OCI-LY1 (cell line): ENCODE results near the gene PTPN12.

Experiments used
- H2AFZ ChIP-seq: fragments of 200-600 bp; sonication (generic), shearing (Covaris generic); 2 replicates; pipeline ENCODE4 v1.6.0; 2014; ENCODE audit warnings: antibody characterized with exemption, mild to moderate bottlenecking, low read length
- H3F3A ChIP-seq: fragments of 200-600 bp; sonication (generic), shearing (Covaris generic); 2 replicates; pipeline ENCODE4 v1.6.0; 2014; ENCODE audit warnings: mild to moderate bottlenecking, antibody characterized with exemption, low read length, moderate library complexity; ENCODE audit not compliant: insufficient read depth
- H3K27ac ChIP-seq: fragments of 200-600 bp; sonication (generic); 2 replicates; pipeline ENCODE4 v1.5.1; 2014; ENCODE audit warnings: low read length, mixed run types, mild to moderate bottlenecking, low read depth; ENCODE audit not compliant: poor library complexity, severe bottlenecking
- H3K27me3 ChIP-seq: fragments of 200-600 bp; sonication (generic); 2 replicates; pipeline ENCODE4 v1.6.0; 2014; ENCODE audit warnings: antibody characterized with exemption, mild to moderate bottlenecking, low read length, moderate library complexity; ENCODE audit not compliant: insufficient read depth
- H3K36me3 ChIP-seq: fragments of 200-600 bp; sonication (generic); 2 replicates; pipeline ENCODE4 v1.6.1; 2014; ENCODE audit warnings: mild to moderate bottlenecking, antibody characterized with exemption, low read length, moderate library complexity, mixed read lengths; ENCODE audit not compliant: insufficient read depth
- H3K4me1 ChIP-seq: fragments of 200-600 bp; sonication (generic); 2 replicates; pipeline ENCODE4 v1.5.1; 2014; ENCODE audit warnings: mild to moderate bottlenecking, low read length, moderate library complexity; ENCODE audit not compliant: insufficient read depth, severe bottlenecking
- H3K4me2 ChIP-seq: fragments of 200-600 bp; sonication (generic), shearing (Covaris generic); 2 replicates; pipeline ENCODE4 v1.6.1; 2014; ENCODE audit warnings: low read length
- H3K4me3 ChIP-seq: fragments of 200-600 bp; sonication (generic); 2 replicates; pipeline ENCODE4 v1.5.1; 2014; ENCODE audit warnings: low read length, low read depth, mild to moderate bottlenecking, mixed read lengths; ENCODE audit not compliant: poor library complexity, severe bottlenecking
- H3K79me2 ChIP-seq: fragments of 200-600 bp; shearing (Covaris generic); 2 replicates; pipeline ENCODE4 v1.6.1; 2016; ENCODE audit warnings: mixed run types, low read length, mixed read lengths; ENCODE audit not compliant: insufficient read depth
- H3K9ac ChIP-seq: fragments of 200-600 bp; sonication (generic), shearing (Covaris generic); 2 replicates; pipeline ENCODE4 v1.6.1; 2014; ENCODE audit warnings: mild to moderate bottlenecking, low read length, mixed read lengths
- H3K9me2 ChIP-seq: fragments of 200-600 bp; sonication (generic), shearing (Covaris generic); 2 replicates; pipeline ENCODE4 v1.6.1; 2014; ENCODE audit warnings: low read depth, mild to moderate bottlenecking, low read length, mixed read lengths
- H3K9me3 ChIP-seq: fragments of 200-600 bp; shearing (Covaris generic); 2 replicates; pipeline ENCODE4 v1.6.1; 2014; ENCODE audit warnings: low read length, mixed read lengths
- H4K20me1 ChIP-seq: fragments of 200-600 bp; sonication (generic), shearing (Covaris generic); 2 replicates; pipeline ENCODE4 v1.6.0; 2016; ENCODE audit warnings: mild to moderate bottlenecking, low read length; ENCODE audit not compliant: insufficient read depth
- EZH2 ChIP-seq: fragments of 200-600 bp; sonication (generic), shearing (Covaris generic); IDR thresholded peaks from 2 replicates; pipeline ENCODE4 v1.8.0; 2017; ENCODE audit warnings: borderline replicate concordance, mixed run types, mild to moderate bottlenecking, antibody characterized with exemption, low read length, moderate library complexity, mixed read lengths
- TF ChIP-seq, protein P1 (sequence below): fragments of 200-600 bp; sonication (generic), shearing (Covaris generic); IDR thresholded peaks from 2 replicates; pipeline ENCODE4 v1.5.1; 2017; ENCODE audit warnings: mild to moderate bottlenecking, antibody characterized with exemption, low read length, moderate library complexity, mixed read lengths

PTPN12 gene

DNA sequence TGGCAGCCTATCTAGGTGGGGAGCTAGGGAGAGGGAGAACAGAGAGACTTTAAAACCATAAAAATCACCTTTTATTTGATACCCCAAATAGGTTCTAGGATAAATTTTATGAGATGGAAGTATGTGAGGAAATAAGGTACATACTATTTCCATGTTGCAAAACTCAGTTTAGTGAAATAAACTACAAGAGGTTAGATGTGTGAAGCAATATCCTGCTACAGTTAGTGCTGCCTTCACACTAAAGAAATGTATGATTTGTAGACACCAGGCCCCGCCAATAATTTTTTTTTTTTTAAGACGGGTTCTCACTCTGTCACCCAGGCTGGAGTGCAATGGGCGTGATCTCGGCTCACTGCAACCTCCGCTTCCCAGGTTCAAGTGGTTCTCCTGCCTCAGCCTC is 124.7 kb downstream of the PTPN12 start:
- Histone ChIP-seq H3K9ac (no peak overlapping the region), H3K4me2 (no peak overlapping the region), H3K27me3 (no peaks in the 10 kb centered on the region), H3K4me3 (no peak overlapping the region), H2AFZ (no peak overlapping the region), H3K4me1 (no peaks in the 10 kb centered on the region), H3F3A (no peaks in the 10 kb centered on the region), H4K20me1 (no peaks in the 10 kb centered on the region), H3K9me2 (no peaks in the 10 kb centered on the region), H3K9me3 (no peaks in the 10 kb centered on the region), H3K36me3 (no peaks in the 10 kb centered on the region), H3K27ac (no peak overlapping the region), H3K79me2 (no peaks in the 10 kb centered on the region)
- no peak for TF ChIP-seq EZH2
- TF ChIP-seq, protein P1, sequence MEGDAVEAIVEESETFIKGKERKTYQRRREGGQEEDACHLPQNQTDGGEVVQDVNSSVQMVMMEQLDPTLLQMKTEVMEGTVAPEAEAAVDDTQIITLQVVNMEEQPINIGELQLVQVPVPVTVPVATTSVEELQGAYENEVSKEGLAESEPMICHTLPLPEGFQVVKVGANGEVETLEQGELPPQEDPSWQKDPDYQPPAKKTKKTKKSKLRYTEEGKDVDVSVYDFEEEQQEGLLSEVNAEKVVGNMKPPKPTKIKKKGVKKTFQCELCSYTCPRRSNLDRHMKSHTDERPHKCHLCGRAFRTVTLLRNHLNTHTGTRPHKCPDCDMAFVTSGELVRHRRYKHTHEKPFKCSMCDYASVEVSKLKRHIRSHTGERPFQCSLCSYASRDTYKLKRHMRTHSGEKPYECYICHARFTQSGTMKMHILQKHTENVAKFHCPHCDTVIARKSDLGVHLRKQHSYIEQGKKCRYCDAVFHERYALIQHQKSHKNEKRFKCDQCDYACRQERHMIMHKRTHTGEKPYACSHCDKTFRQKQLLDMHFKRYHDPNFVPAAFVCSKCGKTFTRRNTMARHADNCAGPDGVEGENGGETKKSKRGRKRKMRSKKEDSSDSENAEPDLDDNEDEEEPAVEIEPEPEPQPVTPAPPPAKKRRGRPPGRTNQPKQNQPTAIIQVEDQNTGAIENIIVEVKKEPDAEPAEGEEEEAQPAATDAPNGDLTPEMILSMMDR: no peak

DNA sequence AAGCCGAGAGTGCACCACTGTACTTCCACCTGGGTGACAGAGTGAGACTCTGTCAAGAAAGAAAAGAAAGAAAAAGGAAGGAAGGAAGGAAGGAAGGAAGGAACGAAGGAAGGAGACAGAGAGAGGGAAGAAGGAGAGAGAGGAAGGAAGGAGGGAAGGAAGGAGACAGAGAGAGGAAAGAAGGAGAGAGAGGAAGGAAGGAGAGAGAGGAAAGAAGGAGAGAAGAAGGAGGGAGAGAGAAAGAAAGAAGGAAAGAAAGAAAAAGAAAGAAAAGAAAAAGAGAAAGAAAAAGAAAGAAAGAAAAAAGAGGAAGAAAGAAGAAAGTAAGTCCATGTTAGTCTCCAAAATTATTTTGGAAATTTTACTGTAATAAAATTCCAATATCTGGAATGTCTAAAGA is 125.8 kb downstream of the PTPN12 start:
- Histone ChIP-seq H3K9me3 (no peaks in the 10 kb centered on the region), H2AFZ (no peak overlapping the region), H3K9me2 (no peaks in the 10 kb centered on the region), H3K27ac (no peak overlapping the region), H3K4me3 (no peak overlapping the region), H3F3A (no peaks in the 10 kb centered on the region), H3K4me1 (no peaks in the 10 kb centered on the region), H4K20me1 (no peaks in the 10 kb centered on the region), H3K9ac (no peak overlapping the region), H3K36me3 (no peaks in the 10 kb centered on the region), H3K27me3 (no peaks in the 10 kb centered on the region), H3K79me2 (no peaks in the 10 kb centered on the region), H3K4me2 (no peak overlapping the region)
- no peak for TF ChIP-seq EZH2
- TF ChIP-seq, protein P1: no peak

DNA sequence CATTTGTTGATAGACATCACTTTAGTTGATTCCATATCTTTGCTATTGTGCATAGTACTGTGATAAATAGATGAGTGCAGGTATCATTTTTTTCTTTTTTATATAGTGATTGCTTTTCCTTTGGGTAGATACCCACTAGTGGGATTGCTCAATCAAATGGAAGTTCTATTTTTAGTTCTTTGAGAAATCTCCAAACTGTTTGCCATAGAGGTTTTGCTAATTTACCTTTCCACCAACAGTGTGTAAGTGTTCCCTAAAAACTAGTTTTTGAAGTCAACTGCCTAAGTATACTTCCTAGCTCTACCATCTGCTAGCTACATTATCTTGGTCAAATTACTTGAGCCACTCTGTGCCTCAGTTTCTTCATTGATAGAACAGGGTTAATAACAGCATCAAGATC is 127.6 kb downstream of the PTPN12 start:
- no peak overlapping the region for H3K9ac ChIP-seq
- H3K79me2 ChIP-seq: no peaks in the 10 kb centered on the region
- H3K4me3 ChIP-seq: no peak overlapping the region
- no peak overlapping the region for H3K4me2 ChIP-seq
- no peaks in the 10 kb centered on the region for H3K9me3 ChIP-seq
- H3F3A ChIP-seq: no peaks in the 10 kb centered on the region
- no peaks in the 10 kb centered on the region for H3K4me1 ChIP-seq
- H3K9me2 ChIP-seq: no peaks in the 10 kb centered on the region
- no peak overlapping the region for H2AFZ ChIP-seq
- TF ChIP-seq, protein P1: no peak
- TF ChIP-seq EZH2: no peak
- H4K20me1 ChIP-seq: no peaks in the 10 kb centered on the region
- no peaks in the 10 kb centered on the region for H3K27me3 ChIP-seq
- H3K27ac ChIP-seq: no peak overlapping the region
- no peaks in the 10 kb centered on the region for H3K36me3 ChIP-seq
